Thyroid gland (tissue), 4 donors: ENCODE results near the gene GALNT13. TPM values are rescaled to one million over a fixed set of nuclear protein-coding genes. Genes with fewer than 3 reads are reported as not detected.

Experiments
- DNase-seq, 2 donors: peaks; one replicate each; pipeline ENCODE4 v3.0.0-alpha.2; 2019
- H3K27ac ChIP-seq, 3 donors: fragments of 200-600 bp; sonication (generic); 1 replicate in 2 of 3; 2 replicates in 1 of 3; pipeline ENCODE4 v1.5.1; 2016 to 2019; ENCODE audit warnings: mild to moderate bottlenecking in 1 of 3, moderate library complexity in 1 of 3
- H3K27me3 ChIP-seq: fragments of 200-600 bp; sonication (generic); one replicate; pipeline ENCODE4 v1.5.1; 2019
- H3K36me3 ChIP-seq, 2 donors: fragments of 200-600 bp; sonication (generic); one replicate each; pipeline ENCODE4 v1.5.1; 2016 to 2019
- H3K4me1 ChIP-seq, 2 donors: fragments of 200-600 bp; sonication (generic); one replicate each; pipeline ENCODE4 v1.5.1; 2017 to 2019
- H3K4me3 ChIP-seq, 3 donors: fragments of 200-600 bp; sonication (generic); replicated peaks in 1 of 3; 1 replicate in 2 of 3; 2 replicates in 1 of 3; pipeline ENCODE4 v1.5.1; 2016; ENCODE audit warnings: mild to moderate bottlenecking in 1 of 3
- H3K9me3 ChIP-seq: fragments of 200-600 bp; sonication (generic); one replicate; pipeline ENCODE4 v1.5.1; 2017
- CTCF ChIP-seq, 6 experiments: fragments of 200-600 bp in 3 of 6; fragments of 450-650 bp in 3 of 6; sonication (generic) in 3 of 6; IDR thresholded peaks; one replicate each; pipeline ENCODE4 v1.5.1; 2016 to 2019; ENCODE audit warnings: antibody characterized with exemption in 6 of 6, mild to moderate bottlenecking in 2 of 6, inconsistent platforms in 1 of 6, moderate library complexity in 1 of 6
- POLR2A ChIP-seq, 2 donors: fragments of 450-650 bp; IDR thresholded peaks; one replicate each; pipeline ENCODE4 v1.6.1; 2017; ENCODE audit warnings: antibody characterized with exemption in 2 of 2, mild to moderate bottlenecking in 2 of 2, moderate library complexity in 1 of 2
- intact Hi-C: fragments of 100-400 bp; cut with DNase I; formaldehyde crosslinking; loops from one replicate; pipeline ENCODE4 v1.15.1; 2023
- total RNA-seq, 4 donors: library from RNA; depleted of rRNA; stranded (reverse); fragments of >200 nt; gene quantifications; one replicate each; pipeline ENCODE4 v1.2.3, GENCODE V29; 2016

Gene GALNT13
- total RNA-seq, 4 donors from 2014 or later = 0.13 to 2.3 TPM; not detected in 2

- H3K4me1 ChIP-seq = no peaks in the 10 kb centered on the region
- H3K36me3 ChIP-seq = no peaks in the 10 kb centered on the region
- DNase-seq = no peak
- no peaks in the 10 kb centered on the region for H3K9me3 ChIP-seq
- H3K27ac ChIP-seq = no peak overlapping the region
- TF ChIP-seq CTCF (IDR thresholded peaks at IDR 0.05) (no peak), POLR2A (IDR thresholded peaks at IDR 0.05) (no peak)
- H3K27me3 ChIP-seq = no peaks in the 10 kb centered on the region
- H3K4me3 ChIP-seq = no peak overlapping the region
- intact Hi-C loops = no loop called here
These were observed 625.3 kb downstream of the GALNT13 start for GRCh38 chr2:154497019-154497418.
